Stimulated activated CD8-positive, alpha-beta memory T cell treated with anti-CD3 and anti-CD28 coated beads, Interleukin-15, amount 100 ng/mL, for 24 hours (primary cell): ENCODE measurements around the gene MTG1.
"Not testable (repeated sequence)": the region's sequence is repeated elsewhere in the genome, so short reads cannot be mapped to it uniquely, and the experiment has no call there.

Experiments
- DNase-seq: peaks from one replicate; pipeline ENCODE4 v3.0.0-alpha.2; 2020; ENCODE audit warnings: low read depth

Gene MTG1

GRCh38 chr10:133400624-133401424 is 6.9 kb downstream of the MTG1 start:
- DNase-seq = no peak

DNA sequence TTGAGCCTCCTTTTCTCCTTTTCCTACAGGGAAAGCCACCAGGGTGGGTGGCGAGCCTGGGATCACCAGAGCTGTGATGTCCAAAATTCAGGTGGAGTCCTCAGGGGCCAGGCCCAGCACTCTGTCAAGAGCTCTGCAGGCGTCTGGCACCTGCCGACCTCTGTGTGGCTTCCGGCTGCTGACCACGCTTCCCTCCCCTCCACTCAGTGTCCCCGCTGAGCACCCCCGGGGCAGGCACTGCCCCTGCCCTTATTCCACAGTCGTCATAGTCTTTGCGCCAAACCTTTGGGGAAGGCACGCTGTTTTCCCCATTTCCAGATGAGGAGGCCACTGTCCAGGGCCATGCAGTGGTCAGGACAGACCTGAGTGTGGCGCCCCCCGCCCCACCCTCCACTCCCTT is 7.5 kb downstream of the MTG1 start:
- no peak for DNase-seq

- DNase-seq = no peak
Measured at GRCh38 chr10:133401981-133402725, 8.2 kb downstream of the MTG1 start.

DNA sequence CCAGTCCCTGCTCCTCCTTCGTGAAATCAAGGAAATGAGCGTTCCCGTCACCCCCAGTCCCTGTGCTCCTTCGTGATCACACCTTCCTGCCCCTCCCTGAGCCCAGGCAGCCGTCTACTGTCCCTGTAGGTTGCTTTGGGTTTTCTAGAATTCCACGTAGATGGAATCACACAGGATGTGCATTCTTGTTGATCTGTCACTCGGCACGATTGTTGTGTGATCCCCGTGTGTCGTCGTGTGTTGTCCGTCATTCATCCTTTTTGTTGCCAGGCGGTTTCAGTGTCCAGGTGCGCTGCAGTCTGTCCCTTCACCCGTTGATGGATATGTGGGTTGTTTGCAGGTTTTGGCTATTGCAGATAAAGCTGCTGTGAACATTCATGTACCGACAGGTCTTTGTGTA is 9.4 kb downstream of the MTG1 start:
- DNase-seq = no peak

DNA sequence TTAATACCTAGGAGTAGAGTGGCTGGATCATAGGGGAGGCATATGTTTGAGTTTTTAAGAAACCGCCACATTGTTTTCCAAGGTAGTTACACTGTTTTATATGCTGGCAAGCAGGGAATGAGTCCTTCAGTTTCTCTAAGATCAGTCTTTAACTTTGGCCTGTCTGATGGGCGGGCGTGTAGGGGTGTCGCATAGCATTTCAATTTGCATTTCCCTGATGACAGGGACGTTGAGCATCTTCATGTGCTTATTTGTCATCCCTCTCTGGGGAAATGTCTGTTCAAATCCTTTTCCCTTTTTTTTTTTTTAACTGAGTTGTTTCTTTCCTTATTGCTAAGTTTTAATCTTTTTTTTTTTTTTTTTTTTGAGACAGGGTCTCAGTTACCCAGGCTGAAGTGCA is 9.8 kb downstream of the MTG1 start:
- no peak for DNase-seq

- DNase-seq = no peak
Measured at GRCh38 chr10:133405272-133405671, 11.3 kb downstream of the MTG1 start.

DNA sequence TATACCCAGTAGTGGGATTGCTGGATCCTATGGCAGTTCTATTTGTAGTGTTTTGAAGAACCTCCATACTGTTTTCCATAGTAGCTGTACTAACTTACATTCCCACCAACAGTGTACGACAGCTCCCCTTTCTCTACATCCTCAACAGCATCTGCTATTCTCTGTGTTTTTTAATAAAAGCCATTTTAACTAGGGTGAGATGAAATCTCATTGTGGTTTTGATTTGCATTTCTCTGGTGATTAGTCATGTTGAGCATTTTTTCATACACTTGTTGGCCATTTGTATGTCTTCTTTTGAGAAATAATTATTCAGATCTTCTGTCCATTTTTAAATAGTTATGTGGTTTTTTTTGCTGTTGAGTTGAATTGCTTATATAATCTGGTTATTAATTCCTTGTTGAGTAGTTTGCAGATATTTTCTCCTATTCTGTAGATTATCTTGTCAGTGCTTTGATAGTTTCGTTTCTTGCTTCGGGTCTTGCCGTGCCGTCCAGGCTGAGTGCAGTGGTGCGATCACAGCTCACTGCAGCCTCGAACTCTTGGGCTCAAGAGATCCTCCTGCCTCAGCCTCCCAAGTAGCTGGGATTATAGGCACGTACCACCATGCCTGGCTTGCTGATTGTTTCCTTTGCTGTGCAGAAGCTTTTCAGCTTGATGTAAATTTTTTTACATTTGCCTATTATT is 12.0 kb downstream of the MTG1 start:
- DNase-seq = no peak

GRCh38 chr10:133411523-133412380 is 17.8 kb downstream of the MTG1 start:
- no peak for DNase-seq

DNA sequence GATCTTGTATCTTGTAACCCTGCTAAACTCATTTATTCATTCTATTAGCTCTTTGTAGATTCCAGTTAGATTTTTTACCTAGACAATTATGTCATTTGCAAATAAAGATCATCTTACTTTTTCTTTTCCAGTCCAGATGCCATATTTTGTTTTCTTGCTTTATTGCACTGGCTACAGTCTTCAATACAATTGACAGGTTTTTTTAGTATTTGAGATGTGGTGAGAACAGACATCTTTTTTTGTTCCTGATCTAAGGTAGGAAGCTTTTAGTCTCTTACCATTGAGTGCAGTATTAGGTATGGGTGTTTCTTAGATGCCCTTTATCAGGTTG is 18.4 kb downstream of the MTG1 start:
- no peak for DNase-seq

- not testable (repeated sequence) for DNase-seq
Measured at GRCh38 chr10:133414401-133414800, 20.4 kb downstream of the MTG1 start.

- no peak for DNase-seq
Measured at GRCh38 chr10:133415752-133416151, 21.8 kb downstream of the MTG1 start.

GRCh38 chr10:133418289-133418993 is 24.5 kb downstream of the MTG1 start:
- no peak for DNase-seq

- no peak for DNase-seq
Measured at GRCh38 chr10:133419211-133419950, 25.4 kb downstream of the MTG1 start.

DNA sequence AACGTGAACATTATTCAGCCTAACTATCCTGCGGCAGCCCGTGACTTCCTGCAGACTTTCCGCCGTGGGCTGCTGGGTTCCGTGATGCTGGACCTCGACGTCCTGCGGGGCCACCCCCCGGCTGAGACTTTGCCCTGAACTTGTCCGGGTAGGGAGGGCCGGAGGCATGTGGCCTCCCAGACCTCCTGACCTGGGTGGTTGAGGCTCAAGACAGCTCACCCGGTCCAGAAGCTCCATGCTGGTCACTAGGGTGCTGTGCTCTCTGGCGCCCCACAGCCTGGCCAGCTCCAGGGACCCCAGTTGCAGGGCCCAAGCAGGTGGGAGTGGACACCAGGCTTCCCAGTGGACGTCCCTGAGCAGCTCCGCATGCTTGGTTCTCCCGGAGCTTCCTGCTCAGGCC is 26.1 kb downstream of the MTG1 start:
- no peak for DNase-seq

GRCh38 chr10:133420579-133420978 is 26.6 kb downstream of the MTG1 start:
- no peak for DNase-seq

DNA sequence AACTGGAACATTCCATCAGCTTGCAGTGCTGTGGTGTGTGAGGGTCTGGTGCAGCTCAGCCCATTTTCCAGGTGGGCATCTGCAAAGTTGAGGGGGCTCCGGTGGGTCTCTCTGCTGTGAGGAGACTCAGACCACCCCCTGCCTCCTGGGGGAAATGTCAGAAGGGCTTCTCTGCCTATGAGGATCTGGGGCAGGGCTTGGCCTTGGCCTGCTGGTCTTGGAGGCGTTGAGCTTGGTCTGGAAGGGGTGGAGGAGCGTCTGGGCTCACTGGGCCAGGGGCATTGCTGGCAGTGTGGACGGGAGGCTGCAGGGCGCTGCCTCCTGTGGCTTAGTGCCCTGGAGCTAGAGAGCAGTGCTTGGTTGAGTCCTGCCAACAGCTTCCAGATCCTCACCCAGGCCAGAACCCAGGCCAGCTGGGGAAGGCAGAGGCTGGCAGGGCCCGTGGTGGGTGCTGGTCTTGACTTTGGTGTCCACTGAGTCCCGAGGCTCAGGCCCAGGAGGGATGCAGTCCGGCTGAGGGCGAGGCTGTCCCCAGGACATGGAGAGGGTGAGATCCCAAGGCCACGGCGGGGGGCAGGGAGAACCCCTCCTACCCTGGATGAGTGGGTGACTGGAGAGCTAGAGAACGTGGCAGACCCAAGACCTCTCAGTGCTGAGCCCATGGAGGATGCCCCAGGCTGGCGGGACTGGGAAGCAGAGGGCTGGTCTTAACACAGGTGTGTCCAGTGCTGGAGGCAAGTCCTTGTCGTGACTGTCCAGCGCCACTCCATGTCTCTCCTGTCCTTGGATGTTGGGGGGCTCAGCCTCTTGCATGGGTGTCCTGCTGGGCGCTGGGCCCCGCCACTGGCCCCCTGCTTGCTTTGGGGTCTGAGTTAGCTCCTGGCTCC is 27.6 kb downstream of the MTG1 start:
- no peak for DNase-seq

DNA sequence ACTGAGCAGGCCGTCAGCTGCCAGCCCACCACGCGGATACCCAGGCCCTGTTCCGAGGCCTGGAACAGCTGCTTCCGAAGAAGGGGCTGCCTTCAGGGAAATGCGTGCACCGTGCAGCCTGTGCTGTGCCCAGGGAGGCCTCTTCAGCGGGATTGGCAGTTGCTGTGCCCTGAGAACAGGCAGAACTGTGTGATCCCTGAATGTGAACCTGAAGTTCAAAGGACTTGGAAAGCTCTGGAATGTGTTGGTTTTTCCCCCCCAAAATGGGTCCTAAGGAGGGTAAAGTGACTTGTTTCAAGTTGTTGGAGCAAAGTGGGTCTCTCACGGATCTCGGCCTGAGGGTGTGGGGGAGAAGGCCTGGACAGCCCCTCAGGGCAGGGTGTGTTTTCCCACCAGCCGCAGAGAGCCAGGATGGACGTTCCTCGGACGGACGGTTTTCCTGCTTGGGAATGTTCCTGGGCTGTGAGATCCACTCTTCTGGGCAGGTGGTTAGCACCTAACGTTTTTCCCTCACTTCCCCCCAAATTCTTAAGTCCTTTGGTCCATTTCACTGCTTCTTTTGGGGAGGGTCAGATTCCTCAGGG is 28.4 kb downstream of the MTG1 start:
- no peak for DNase-seq

DNA sequence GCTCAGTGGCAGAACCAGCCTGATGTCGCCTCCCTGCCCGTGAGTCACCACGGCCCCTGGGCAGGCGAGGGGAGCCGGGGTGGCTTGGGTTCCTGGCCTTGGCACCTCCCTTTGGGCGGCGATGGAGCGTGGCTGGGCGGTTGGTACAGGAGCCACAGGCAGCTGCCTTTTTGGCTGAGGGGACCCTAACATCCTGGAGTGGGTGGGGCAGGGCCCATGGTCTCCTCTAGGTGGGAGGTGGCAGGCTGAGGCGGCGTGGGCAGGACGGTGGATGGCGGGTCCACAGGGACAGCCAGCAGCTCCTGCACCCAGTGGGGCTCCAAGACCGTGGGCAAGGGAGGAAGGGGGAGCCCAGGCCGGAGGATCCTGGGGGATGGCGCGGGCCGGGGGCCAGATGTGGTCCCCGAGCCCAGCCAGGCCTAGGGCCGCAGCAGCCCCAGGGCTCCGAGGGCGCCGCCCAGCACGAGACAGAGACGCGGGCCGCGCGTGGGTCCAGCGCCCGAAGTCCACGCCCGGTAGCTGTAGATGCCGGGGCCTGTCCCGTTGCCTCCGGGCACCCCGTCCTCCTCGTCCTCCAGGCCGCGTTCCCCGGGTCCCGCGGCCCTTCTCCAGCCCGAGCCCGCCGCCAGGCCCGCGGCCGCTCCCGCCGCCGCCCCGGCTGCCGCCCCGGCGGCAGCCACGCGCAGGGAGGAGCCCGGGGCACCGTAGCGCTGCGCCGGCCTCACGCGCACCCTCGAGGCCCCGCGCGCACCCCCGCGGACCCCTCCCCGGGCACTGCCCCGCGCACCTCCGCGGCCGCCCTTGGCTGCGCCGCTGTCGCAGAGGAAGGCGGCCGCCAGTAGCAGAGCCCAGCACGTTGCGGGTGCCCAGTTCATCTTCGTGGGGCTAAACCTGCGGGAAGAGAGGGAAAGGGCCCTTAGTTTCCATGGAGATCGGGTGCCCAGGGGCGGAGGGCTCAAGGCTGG is 29.1 kb downstream of the MTG1 start:
- DNase-seq = no peak
